Keratinocyte (primary cell): ENCODE results near the gene COL21A1. TPM values are rescaled to one million over a fixed set of nuclear protein-coding genes. Genes with fewer than 3 reads are reported as not detected.

Experiments
- DNase-seq: peaks from one replicate; pipeline ENCODE4 v3.0.0-alpha.2; 2011; ENCODE audit warnings: low read depth, missing footprints, low spot score
- FAIRE-seq: peaks from 2 replicates; lab custom pipeline; 2011; peaks lifted over from hg19 to GRCh38; lab: Jason Lieb, UNC
- H2AFZ ChIP-seq: 2 replicates; pipeline ENCODE4 v1.6.0; 2012; ENCODE audit warnings: low read length, control low read depth, inconsistent platforms; ENCODE audit not compliant: control insufficient read depth
- H3K27ac ChIP-seq: 2 replicates; pipeline ENCODE4 v1.5.1; 2011; ENCODE audit warnings: low read length; ENCODE audit not compliant: control insufficient read depth, insufficient read depth
- H3K27me3 ChIP-seq: 3 replicates; pipeline ENCODE4 v1.6.0; 2011; ENCODE audit warnings: low read length; ENCODE audit not compliant: control insufficient read depth, insufficient read depth; ENCODE audit errors: extremely low read depth
- H3K36me3 ChIP-seq, 2 experiments: 2 replicates in 1 of 2; 3 replicates in 1 of 2; pipeline ENCODE4 v1.5.1; 2011; ENCODE audit warnings: low read length in 2 of 2, mild to moderate bottlenecking in 1 of 2; ENCODE audit not compliant: control insufficient read depth in 2 of 2, insufficient read depth in 2 of 2; ENCODE audit errors: extremely low read depth in 1 of 2
- H3K4me1 ChIP-seq: 3 replicates; pipeline ENCODE4 v1.5.1; 2011; ENCODE audit warnings: low read length; ENCODE audit not compliant: control insufficient read depth, insufficient read depth; ENCODE audit errors: extremely low read depth
- H3K4me2 ChIP-seq: 3 replicates; pipeline ENCODE4 v1.6.0; 2011; ENCODE audit warnings: low read depth, low read length; ENCODE audit not compliant: control insufficient read depth, insufficient read depth; ENCODE audit errors: extremely low read depth
- H3K4me3 ChIP-seq, 3 experiments: fragments of 200-600 bp in 1 of 3; sonication (generic) in 1 of 3; 2 replicates in 2 of 3; 3 replicates in 1 of 3; pipeline ENCODE4 v1.5.1; 2011 to 2016; ENCODE audit warnings: low read length in 3 of 3, mild to moderate bottlenecking in 3 of 3, control low read depth in 2 of 3, inconsistent platforms in 1 of 3, low read depth in 1 of 3, mixed read lengths in 1 of 3, mixed run types in 1 of 3, moderate library complexity in 1 of 3; ENCODE audit not compliant: control insufficient read depth in 2 of 3, insufficient read depth in 2 of 3; ENCODE audit errors: extremely low read depth in 1 of 3
- H3K79me2 ChIP-seq: 2 replicates; pipeline ENCODE4 v1.6.0; 2012; ENCODE audit warnings: low read length; ENCODE audit not compliant: control insufficient read depth, insufficient read depth
- H3K9ac ChIP-seq: 3 replicates; pipeline ENCODE4 v1.6.0; 2011; ENCODE audit warnings: low read length; ENCODE audit not compliant: control insufficient read depth, insufficient read depth; ENCODE audit errors: extremely low read depth
- H3K9me1 ChIP-seq: 3 replicates; pipeline ENCODE4 v1.6.0; 2011; ENCODE audit warnings: low read length; ENCODE audit not compliant: control insufficient read depth, insufficient read depth; ENCODE audit errors: extremely low read depth
- H3K9me3 ChIP-seq: 2 replicates; pipeline ENCODE4 v1.5.1; 2012; ENCODE audit warnings: low read depth, low read length; ENCODE audit not compliant: control insufficient read depth
- H4K20me1 ChIP-seq: 3 replicates; pipeline ENCODE4 v1.6.0; 2011; ENCODE audit warnings: low read length; ENCODE audit not compliant: control insufficient read depth, insufficient read depth; ENCODE audit errors: extremely low read depth
- CTCF ChIP-seq, 3 experiments: IDR thresholded peaks in 1 of 3; conservative IDR thresholded peaks in 1 of 3; optimal IDR thresholded peaks in 1 of 3; 2 replicates in 2 of 3; 3 replicates in 1 of 3; pipeline versions ENCODE3 to v1.5.1; 2011; ENCODE audit warnings: low read length in 3 of 3, mild to moderate bottlenecking in 3 of 3, moderate library complexity in 2 of 3, control low read depth in 1 of 3, inconsistent platforms in 1 of 3; ENCODE audit not compliant: insufficient read depth in 2 of 3; ENCODE audit errors: extremely low read depth in 1 of 3
- EZH2 ChIP-seq: IDR thresholded peaks from one replicate; pipeline ENCODE4 v1.6.1; 2012; ENCODE audit warnings: inconsistent platforms, mild to moderate bottlenecking, low read length, moderate library complexity
- dilution Hi-C: fragments of 300-500 bp; cut with MboI; formaldehyde crosslinking; loops from one replicate; pipeline ENCODE4 v1.7.0; 2020; ENCODE audit warnings: low sequenced_read_pairs; ENCODE audit not compliant: extremely low pct_ligation_motif_present
- polyA plus RNA-seq, 5 experiments: library from polyadenylated mRNA; depleted of rRNA in 3 of 5; stranded (reverse) in 3 of 5; stranded (forward) in 1 of 5; unstranded in 1 of 5; fragments of >200 nt; gene quantifications; 1 replicate in 1 of 5; 2 replicates in 3 of 5; 3 replicates in 1 of 5; pipeline versions ENCODE4 v1.2.1 to v1.2.3, GENCODE V29; 2011 to 2012; ENCODE audit warnings: missing spikeins in 2 of 5, low read depth in 1 of 5, low replicate concordance in 1 of 5

The COL21A1 gene
- polyA plus RNA-seq, 1 donor (not counting 4 experiments of a cell fraction or from before 2014, with no cell fraction given) = 0.16 TPM

GRCh38 chr6:56222499-56222898 lies 24.9 kb downstream of the COL21A1 start:
- Histone ChIP-seq H3K79me2 (no peaks in the 10 kb centered on the region), H2AFZ (no peak overlapping the region), H3K36me3 (no peaks in the 10 kb centered on the region), H4K20me1 (no peaks in the 10 kb centered on the region), H3K9ac (no peak overlapping the region), H3K27ac (no peak overlapping the region), H3K4me3 (no peak overlapping the region), H3K9me3 (no peaks in the 10 kb centered on the region), H3K4me1 (peaks cover 20% of the 10 kb centered on the region), H3K27me3 (no peaks in the 10 kb centered on the region), H3K4me2 (no peak overlapping the region), H3K9me1 (no peaks in the 10 kb centered on the region)
- TF ChIP-seq EZH2 (no peak), CTCF (optimal IDR thresholded peaks at IDR 0.05 in 1 of 3, IDR thresholded peaks at IDR 0.05 in 1 of 3, conservative IDR thresholded peaks at IDR 0.05 in 1 of 3; ENCODE audit: extremely low read depth in 1 of 3, insufficient read depth in 2 of 3, low read length in 3 of 3) (no peak)
- no peak for FAIRE-seq
- DNase-seq = no peak
- dilution Hi-C loops = no loop called here

GRCh38 chr6:56220078-56220477 lies 27.3 kb downstream of the COL21A1 start:
- no peak for TF ChIP-seq EZH2
- TF ChIP-seq CTCF (optimal IDR thresholded peaks at IDR 0.05 in 1 of 3, IDR thresholded peaks at IDR 0.05 in 1 of 3, conservative IDR thresholded peaks at IDR 0.05 in 1 of 3; ENCODE audit: extremely low read depth in 1 of 3, insufficient read depth in 2 of 3, low read length in 3 of 3) = no peak
- H3K79me2 ChIP-seq = no peaks in the 10 kb centered on the region
- no peaks in the 10 kb centered on the region for H3K9me3 ChIP-seq
- H3K36me3 ChIP-seq = no peaks in the 10 kb centered on the region
- no peaks in the 10 kb centered on the region for H3K9me1 ChIP-seq
- H3K27ac ChIP-seq = no peak overlapping the region
- DNase-seq = peak; percentile 83
- H2AFZ ChIP-seq = no peak overlapping the region
- peaks cover 20% of the 10 kb centered on the region for H3K4me1 ChIP-seq
- no peaks in the 10 kb centered on the region for H3K27me3 ChIP-seq
- FAIRE-seq = peak; percentile 98
- no peaks in the 10 kb centered on the region for H4K20me1 ChIP-seq
- H3K9ac ChIP-seq = no peak overlapping the region
- H3K4me3 ChIP-seq = no peak overlapping the region
- dilution Hi-C loops = no loop called here
- H3K4me2 ChIP-seq = peak overlapping the region; percentile 34
